Stimulated activated CD4-positive, alpha-beta T cell treated with anti-CD3 and anti-CD28 coated beads, Interleukin-12 subunit alpha, Interleukin-12 subunit beta, amount 100 ng/mL, for 4 hours (primary cell): ENCODE results near the gene STPG4.
"Not testable (repeated sequence)": the region's sequence is repeated elsewhere in the genome, so short reads cannot be mapped to it uniquely, and the experiment has no call there.

Source experiments
- DNase-seq: peaks from one replicate; pipeline ENCODE4 v3.0.0-alpha.2; 2020

Gene STPG4

DNA sequence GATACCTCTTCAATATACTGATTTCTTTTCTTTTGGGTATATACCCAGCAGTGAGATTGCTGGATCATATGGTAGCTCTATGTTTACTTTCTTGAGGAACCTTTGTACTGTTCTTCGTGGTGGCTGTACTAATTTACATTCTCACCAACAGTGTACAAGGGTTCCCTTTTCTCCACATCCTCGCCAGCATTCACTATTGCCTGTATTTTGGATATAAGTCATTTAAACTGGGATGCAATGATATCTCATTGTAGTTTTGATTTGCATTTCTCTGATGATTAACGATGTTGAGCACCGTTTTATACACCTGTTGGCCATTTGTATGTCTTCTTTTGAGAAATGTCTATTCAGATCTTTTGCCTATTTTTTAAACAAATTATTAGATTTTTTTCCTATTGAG is 30.4 kb downstream of the STPG4 start:
- DNase-seq = not testable (repeated sequence)

DNA sequence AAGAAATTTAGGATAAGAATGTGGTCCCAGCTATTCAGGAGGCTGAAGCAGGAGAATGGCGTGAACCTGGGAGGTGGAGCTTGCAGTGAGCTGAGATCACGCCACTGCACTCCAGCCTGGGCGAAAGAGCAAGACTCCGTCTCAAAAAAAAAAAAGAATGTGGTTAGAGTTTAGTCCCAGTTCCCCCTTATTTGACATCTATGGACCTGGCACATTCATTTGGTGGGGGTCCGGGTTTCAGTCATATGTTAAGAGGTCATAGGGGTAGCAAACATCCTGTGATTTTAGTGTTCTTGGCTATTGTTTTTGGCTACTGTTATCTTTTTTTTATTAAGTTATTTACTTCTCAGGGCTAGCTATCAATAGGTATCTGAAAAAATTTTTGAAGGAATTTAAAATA is 34.7 kb downstream of the STPG4 start:
- not testable (repeated sequence) for DNase-seq

DNA sequence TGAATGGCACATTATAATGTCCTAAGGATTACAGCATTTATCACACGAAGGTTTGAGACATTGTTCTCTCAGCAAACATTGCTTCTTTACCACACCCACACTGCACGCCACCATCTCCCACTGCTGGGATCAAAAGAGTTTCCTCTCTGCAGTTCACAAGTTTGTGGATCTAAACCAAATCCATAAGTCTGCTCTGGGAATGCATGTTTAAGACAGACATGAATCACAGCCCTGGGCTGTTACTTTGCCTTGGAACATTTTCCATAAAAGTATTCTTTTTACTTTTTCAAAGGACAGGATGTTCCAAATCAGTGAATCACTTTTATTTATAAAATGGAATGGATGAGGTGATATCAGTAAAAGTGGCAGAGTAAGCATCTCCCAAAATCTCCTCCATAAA is 36.1 kb downstream of the STPG4 start:
- DNase-seq = no peak

DNA sequence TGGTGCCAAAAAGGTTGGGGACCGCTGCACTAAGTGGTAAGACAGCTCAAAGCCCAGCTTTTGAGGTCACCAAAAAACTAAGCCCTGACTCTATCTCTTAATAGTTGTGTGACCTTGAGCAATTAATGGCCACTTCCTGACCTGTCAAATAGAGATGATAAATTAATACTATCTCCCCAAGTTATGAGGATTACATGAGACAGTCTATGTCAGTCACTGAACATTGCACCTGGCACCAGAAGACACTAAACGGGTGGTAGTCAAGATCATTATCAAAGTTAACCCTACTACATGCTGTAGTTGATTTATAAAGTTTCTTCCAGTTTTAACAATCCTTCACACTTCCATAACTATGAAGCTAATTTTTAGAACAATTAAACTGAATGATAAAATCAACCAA is 36.5 kb downstream of the STPG4 start:
- no peak for DNase-seq

DNA sequence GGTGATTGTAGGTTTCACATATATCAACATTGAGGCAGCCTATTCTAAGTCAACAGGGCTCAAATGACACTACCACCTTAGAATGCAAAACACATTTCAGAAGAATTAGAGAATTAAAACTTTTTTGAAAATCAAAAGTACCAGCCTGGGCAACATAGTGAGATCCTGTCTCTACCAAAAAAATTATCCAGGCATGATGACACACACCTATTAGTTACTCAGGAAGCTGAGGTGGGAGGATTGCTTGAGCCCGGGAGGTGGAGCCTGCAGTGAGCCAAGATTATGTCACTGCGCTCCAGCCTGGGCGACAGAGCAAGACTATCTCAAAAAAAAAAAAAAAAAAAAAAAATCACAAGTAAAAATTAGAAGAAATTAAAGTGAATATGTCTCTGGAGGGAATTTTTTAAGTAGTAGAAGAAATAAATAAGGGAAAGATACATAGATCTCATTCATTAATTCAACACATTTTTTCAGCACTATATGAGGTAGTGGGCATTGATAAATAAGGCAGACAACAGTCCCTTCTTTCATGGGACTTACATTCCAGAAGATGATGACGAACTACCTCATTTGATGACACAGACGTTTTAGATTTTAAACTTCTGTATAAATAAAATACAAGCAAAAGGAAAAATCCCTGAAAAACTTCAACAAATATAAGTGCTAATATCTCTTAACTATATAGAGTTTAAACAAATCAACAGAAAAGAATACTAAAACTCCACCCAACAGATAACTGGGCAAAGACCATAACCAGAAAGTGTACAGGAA is 42.3 kb downstream of the STPG4 start:
- no peak for DNase-seq

DNA sequence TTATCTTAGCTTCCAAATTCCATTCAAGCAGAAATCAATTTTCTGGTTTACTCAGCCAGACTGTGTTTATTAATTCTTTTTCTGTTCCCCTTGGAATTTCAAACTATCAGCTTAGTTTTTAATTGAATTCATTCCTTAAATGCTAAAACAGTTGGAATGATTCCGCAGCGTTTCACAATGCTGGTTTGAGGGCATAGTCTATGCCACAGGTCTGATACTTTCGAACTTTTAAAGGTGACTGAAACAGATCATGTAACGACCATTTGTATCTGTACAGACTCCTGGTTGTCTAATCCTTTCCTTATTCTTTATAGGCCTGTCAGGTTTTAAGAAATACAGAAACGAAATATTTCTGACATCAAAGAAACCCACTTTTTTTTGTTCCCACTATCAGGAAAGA is 45.4 kb downstream of the STPG4 start:
- DNase-seq = no peak

DNA sequence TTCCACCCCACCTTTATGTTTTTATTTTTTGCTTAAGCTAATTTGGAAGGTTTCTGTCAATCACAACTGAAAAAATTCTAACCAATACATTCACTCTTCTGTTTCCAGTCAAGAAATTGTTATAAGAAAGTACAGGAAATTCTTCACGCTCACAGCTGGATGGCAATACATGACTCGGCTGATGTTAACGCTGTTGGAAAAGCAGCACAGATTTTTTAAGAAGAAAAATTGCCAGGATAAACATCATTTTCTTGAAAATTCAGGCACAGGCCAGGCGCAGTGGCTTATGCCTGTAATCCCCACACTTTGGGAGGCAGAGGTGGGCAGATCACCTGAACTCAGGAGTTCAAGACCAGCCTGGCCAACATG is 46.1 kb downstream of the STPG4 start:
- DNase-seq = no peak

DNA sequence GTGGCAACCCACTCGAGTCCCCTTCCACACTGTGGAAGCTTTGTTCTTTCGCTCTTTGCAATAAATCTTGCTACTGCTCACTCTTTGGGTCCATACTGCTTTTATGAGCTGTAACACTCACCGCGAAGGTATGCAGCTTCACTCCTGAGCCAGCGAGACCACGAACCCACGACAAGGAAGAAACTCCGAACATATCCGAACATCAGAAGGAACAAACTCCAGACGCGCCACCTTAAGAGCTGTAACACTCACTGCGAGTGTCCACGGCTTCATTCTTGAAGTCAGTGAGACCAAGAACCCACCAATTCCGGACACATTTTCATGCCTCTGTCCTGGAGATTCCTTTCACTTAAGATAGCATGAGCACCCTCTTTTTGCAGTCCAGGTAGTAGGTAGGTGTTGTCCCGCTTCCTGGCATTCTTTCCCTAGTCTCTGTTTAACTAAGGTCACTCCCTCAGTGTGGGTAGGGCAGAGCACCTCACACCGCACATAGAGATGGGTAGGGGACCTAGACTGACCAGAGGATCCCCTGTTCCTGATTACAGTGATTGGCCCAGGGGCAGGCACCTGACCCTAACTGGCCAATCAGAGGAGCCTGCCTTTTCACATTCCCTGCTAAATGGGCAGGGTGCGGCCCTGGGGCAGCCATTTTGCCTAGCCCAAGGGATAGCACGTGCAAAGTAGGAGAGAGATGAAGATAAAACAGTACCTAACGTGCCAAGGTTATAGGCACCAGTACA is 46.7 kb downstream of the STPG4 start:
- DNase-seq = not testable (repeated sequence)

DNA sequence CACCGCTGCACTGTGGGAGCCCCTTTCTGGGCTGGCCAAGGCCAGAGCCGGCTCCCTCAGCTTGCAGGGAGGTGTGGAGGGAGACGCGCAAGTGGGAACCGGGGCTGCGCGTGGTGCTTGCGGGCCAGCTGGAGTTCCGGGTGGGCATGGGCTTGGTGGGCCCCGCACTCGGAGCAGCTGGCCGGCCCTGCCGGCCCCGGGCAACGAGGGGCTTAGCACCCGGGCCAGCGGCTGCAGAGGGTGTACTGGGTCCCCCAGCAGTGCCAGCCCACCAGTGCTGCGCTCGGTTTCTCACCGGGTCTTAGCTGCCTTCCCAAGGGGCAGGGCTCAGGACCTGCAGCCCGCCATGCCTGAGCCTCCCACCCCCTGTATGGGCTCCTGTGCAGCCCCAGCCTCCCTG is 47.9 kb downstream of the STPG4 start:
- not testable (repeated sequence) for DNase-seq

DNA sequence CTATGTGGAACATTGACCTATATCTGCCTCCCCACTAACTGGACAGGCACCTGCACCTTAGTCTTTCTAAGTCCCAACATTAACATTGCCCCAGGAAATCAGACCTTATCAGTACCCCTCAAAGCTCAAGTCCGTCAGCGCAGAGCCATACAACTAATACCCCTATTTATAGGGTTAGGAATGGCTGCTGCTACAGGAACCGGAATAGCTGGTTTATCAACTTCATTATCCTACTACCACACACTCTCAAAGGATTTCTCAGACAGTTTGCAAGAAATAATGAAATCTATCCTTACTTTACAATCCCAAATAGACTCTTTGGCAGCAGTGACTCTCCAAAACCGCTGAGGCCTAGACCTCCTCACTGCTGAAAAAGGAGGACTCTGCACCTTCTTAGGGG is 48.9 kb downstream of the STPG4 start:
- DNase-seq = not testable (repeated sequence)

DNA sequence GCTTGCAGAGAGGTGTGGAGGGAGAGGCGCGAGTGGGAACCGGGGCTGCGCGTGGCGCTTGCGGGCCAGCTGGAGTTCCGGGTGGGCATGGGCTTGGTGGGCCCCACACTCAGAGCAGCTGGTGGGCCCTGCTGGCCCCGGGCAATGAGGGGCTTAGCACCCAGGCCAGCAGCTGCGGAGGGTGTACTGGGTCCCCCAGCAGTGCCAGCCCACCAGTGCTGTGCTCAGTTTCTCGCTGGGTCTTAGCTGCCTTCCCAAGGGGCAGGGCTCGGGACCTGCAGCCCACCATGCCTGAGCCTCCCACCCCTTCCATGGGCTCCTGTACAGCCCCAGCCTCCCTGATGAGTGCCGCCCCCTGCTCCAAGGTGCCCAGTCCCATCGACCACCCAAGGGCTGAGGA is 55.4 kb downstream of the STPG4 start:
- DNase-seq = not testable (repeated sequence)

DNA sequence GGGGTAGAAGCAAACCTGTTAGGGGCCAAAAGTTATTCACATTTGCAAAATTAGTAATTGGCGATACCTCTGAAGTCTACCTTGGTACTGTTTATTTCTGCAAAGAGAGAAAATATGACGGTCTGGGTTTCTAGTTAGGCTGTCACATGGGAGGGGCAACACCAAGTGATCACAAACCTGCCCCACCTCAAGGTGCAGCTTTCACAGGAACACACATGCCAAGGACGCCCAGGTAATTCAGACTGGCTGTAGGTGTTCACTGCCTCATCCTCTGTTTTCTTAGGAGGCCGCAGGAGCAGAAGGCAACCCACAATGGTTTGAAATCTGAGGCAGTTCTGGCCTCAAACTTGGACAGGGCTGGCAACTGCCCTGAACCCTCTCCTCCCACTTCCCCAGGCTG is 56.2 kb downstream of the STPG4 start:
- no peak for DNase-seq

DNA sequence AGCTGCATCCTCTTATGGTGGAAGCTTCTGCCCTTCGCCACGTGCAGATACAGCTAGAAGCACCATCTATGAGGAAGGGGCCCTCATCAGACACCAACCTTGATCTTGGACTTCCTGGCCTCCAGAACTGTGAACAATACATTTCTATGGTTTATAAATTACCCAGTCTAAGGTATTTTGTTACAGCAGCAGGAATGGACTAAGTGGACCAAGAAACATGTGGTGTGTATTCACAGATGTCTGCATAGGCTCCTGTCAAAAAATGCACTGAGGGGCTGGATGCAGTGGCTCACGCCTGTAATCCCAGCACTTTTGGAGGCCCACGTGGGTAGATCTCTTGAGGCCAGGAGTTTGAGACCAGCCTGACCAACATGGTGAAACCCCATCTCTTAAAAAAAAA is 57.5 kb downstream of the STPG4 start:
- no peak for DNase-seq

DNA sequence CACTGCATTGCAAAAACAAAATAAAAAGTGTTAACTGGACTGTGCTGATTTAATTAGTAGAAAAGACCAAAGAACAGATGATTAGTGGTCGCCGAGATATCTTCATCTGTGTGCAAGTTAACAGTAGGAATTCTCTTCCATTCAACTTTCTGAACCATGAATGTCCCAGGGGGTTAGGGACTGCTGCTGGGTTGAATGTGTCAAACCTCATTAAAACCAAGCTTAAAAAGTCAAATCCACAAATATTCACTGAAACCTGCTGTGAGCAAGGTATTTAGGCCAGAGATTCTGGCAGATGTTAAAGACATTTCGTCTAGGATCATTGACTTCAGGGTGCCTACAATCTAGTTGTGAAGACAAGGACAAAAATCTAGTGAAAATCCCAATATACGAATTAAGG is 58.7 kb downstream of the STPG4 start:
- DNase-seq = no peak

DNA sequence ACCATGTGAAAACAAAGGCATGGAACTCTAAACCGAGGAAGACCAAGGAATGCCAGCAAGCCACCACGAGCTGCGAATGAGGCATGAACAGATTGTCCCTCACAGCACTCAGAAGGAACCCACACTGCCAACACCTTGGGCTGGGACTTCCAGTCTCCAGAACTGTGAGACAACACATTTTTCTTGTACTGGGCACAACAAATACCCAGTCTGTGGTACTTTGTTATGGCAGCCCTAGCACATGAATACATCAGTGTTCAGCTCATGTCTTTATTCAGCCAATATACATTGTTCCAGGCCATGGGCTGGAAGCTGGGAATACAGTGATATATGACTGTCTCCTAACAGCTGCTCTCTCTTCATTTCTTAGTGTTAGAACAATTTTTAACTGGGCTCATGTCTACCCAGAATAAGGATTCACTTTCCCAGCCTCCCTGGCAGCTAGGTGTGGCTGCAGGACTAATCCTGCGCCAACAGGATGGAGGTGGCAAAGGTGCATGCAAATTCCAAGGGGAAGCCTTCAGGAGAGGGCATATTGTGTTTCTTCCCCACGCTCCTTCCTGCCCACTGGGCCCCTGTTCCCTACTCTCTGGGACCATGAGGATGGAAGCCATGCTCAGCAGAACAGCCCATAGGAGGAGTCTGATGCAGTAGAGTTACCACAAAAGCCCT is 59.6 kb downstream of the STPG4 start:
- DNase-seq = no peak

DNA sequence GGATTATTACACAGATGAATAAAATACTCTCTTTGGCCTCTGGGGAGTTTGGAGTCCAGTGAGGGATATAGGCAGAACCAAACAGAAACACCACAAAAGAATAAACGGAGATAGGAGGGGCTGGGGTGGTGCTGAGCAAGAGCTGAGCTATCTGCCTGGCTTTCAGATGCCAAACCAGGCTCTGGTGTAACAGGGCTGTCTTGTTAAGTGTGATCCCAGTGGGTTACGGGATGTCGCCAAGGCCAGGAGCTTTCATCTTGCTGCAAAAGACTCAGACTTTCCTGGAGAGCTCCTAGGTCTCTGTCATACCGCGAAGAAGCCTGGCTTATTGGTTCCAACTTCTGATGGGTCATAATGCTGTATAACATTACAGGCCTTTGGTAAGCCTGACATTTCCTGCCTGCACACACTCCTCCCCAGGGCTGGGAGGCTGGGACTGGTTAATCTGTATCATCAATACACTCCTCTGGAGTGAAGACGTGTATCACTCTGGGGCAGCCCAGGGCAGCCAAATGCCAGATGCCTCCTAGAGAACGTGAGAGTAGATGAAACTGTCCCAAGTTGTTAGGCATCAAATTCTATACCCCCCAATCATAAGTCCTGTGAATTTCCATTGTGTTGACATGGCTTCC is 60.5 kb downstream of the STPG4 start:
- no peak for DNase-seq

DNA sequence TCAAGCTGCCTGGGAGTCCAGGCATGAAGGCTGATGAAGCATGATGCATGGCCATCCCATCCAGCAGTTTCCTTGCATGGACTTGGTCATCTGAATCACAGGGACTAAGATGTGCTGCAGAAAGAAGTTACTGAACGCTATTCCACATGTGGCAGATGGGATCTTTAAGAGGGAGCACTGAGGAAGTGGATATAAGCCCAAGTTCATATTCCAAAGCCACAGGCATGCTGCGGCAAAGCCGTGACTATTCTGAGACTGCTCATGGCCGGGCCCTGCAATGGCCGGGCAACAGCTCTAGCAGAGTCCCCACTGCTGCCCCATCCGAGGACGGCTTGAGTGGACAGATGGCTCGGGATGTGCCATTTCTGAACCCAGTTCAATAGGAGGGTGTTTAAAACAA is 61.5 kb downstream of the STPG4 start:
- DNase-seq = no peak

DNA sequence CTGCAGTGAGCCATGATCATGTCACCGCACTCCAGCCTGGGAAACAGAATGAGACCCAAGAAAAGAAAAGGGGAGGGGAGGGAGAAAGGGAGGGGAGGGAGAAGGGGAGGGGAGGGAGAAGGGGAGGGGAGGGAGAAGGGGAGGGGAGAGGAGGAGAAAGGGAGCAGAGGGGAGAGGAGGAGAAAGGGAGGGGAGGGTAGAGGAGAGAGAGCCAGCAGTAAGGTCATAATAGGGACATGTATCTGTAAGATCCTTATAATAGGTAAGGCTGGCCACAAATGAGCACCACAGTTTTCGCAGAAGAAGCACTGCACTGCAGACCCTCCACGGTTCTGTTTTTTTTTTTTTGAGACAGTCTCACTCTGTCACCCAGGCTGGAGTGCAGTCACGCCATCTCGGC is 62.6 kb downstream of the STPG4 start:
- no peak for DNase-seq

DNA sequence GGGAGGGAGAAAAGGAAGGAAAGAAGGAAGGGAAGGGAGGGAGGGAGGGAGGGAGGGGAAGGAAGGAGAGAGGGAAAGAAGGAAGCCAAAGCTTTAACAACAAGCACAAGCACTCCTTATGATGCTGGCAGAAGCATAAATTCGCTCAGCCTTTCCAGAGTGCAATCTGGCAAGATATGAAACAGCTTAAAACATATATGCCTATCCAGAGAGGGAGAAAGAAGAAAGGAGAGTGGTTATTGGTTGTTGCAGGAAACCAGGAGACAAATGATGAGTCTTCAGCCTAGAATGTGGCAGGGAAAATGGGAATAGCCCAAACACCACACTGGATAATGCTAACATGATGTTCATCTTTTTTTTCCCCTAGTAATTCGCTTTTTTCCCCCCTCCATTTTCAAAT is 64.0 kb downstream of the STPG4 start:
- no peak for DNase-seq

DNA sequence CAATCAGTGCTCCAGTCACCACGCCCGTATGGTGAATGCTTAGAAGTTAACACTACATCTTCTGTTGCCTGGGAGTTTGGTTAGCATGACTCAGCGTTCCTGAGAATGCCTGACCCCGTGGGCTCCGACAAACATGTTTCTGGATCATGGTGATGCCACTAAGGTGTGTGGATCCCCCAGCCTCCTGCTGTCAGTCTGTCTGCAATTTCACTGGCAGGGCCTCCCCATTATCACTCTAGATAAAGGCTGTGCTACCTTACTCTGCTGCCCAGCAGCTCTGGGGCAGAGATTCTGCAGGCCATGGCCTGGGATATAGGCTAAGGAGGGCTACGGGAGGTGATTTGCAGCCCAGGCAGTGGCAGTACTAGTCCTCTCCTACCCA is 66.0 kb downstream of the STPG4 start:
- no peak for DNase-seq

DNA sequence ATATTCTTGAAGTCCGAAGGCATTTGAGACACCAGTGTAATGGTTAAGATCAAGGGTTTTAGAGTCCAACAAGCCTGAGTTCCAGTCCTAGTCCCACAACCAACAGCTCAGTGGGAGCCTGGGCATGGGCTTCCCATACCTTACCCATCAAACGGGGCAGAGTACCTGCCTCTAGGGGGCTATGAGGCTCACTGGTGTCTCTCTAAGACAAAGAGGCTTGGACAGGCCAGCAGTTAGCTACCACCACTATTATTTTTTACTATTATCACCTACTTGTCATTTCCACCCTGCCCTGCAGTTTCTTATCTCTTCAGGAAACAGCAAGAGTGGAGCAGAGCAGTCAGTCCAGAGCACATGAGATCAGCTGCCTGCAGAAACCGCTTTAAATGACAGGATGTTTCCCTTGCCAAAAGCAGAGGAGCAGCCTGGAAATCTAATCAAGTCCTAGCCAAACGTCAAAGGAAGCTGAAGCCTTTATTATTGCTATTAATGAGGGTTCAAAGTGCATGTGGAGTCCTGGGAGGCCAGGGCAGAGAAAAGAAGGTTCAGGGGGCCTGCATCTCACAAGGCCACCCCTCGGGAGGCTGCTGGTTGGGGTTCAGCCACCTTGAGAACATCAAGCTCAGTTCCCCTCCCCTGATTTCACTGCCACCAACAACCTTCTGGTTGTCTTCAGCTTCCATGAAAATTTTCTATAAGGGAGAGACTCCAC is 66.6 kb downstream of the STPG4 start:
- no peak for DNase-seq

DNA sequence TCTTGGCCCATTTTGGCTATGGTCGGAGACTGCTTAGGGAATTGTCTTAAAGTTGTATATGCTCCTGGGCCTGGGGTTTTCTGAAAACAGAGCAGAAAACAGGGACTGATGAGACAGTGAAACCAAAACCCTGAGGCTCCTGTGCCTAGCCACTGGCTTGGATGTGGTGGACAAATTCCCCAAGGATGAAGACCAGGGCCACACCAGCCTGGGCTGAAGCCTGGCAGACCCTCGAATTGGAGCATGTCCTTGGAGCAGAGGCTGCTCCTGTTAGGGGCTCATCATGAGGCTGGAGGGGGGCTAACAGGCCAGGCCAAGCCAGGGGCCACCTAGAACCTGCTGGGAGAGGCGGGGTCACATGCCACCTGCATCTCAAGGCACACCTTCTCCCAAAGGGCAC is 68.1 kb downstream of the STPG4 start:
- DNase-seq = no peak

DNA sequence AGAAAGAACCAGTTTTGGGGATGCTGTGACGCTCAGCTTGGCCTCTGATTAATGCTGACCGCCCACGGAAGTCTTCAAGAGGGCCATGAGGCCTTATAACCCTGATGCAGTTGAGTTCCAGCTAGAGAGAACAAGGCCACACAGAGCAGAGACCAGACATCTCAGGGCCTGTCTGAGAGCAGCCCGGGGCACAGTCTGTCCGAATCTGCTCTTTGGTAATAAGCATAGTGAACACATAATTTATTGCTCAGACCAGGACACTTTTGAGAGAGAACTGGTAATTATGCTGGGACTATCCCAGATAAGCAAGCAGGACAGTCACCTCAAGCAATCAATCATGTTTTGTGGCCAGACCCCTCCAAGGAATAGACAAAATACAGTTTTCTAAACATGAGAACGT is 68.5 kb downstream of the STPG4 start:
- DNase-seq = no peak
